NCI-H2029 (cell line): ENCODE results near the gene CES3.
"Not testable (repeated sequence)": the region's sequence is repeated elsewhere in the genome, so short reads cannot be mapped to it uniquely, and the experiment has no call there.

Experiments
- DNase-seq: peaks from one replicate; lab custom pipeline; 2025; lab: John Stamatoyannopoulos, UW

The CES3 gene

DNA sequence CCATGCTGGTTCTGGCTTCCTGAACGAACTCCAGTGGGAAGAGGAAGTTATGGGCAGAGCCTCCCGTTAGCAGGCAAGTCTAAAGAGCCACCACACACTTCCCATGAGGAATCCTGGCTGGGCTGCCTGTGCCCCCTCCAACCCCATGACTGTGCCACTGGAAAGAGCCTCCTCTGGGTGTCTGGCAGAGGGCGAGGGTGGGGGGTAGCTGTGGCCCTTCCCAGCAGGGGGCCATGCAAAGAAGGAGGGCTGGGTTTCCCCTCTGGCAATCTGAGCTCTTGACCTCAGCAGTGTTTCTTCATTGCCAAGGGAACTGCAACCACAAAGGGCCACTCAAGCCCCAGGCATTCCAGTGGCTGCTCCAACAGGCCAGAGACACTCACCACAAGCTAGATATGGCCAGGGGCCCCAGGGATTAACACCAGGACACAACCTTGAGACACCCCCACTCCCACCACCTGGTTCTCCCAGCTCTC, 34.1 kb upstream of the CES3 start:
- no peak for DNase-seq

DNA sequence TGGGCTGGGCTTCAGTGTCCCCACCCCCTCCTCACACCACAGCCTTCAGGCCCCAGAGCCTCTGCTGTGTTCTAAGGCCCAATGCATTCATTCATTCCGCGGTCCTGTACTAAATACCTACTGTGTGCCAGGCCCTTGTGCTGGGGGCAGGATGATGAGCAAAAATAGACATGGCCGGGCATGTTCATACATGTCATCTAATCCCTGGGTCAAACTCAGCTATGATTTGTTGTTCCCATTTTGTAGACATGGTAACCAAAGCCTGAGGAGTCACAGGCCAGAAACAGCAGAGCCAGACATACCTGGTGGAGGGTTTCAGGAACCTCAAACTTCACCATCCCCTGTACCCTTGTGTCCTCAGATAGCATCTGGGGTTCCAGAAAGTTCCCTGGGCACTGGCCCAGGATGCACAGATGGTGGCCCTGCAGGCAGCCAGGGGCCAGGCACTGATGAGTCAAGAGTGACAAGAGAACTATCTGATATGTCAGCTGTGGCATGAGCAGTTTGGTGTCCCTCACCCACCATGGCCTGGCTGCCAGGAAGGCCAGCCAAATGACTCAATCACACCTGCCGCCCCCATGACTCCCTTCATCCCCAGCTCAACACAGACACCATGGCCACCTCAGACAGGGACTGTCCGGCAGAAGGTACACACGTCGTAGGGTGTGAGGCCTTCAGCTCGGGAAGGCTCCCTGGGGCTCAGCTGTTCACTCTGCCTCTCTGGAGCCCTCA, 33.0 kb upstream of the CES3 start:
- DNase-seq: no peak

DNA sequence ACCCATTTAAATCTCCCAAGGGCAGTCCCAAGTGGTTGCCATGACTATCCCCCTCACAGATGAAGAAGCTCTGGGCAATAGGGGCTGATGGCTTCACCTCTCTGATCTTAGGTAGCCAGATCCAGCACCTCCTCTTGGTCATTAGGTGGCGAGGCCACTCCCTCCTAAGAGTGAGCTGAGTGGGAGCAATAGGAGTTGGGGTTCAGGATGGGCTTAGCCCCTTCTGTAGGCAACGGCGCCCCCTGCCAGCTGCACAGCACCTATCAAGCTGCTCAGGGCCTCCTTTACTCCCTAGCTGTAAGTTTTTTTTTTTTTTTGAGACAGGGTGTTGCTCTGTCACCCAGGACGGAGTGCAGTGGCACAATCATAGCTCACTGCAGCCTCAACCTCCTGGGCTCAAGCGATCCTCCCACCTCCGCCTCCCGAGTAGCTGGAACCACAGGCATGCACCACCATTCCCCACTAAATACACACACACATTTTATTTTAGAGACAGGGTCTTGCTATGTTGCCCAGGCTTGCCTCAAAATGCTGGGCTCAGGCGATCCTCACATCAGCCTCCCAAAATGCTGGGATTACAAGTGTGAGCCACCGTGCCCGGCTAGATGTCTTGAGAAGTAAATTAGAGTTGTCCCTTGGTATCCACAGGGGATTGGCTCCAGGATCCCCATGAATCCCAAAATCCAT, 32.2 kb upstream of the CES3 start:
- DNase-seq: no peak

DNA sequence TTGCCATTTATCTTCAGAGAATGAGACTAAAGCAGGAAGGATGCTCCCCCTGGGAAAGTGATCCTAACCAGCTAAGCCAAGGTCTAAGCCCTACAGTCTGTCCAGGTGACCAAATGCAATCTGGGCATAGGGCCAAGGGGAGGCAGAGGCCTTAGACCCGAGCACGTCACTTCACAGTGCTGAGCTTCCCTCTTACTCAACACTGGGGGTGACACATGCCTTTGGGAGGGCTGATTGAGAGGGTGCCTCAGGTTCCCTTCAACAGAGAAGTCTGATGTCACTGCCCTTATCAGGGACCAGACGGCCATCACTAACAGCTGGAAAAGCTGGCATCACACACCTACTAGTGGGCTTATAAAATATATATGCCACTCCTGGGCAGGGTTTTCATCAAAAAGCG, 30.9 kb upstream of the CES3 start:
- no peak for DNase-seq

DNA sequence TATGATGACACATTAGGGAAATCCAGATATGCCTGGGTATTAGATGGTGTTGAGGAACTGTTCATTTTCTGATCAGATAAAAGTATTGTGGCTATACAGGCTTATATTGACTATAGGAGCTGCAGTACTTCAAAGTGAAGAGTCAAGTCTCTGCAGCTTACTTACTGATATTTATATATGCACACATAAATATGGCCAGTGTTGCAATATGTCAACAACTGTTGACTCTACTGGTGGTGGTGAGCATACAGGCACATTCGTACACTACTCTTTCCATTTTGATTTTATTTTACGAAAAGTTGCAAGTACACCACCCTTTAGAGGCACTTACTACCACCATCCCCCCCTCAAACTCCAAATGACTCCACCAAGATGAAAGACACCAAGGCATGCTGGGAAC, 29.4 kb upstream of the CES3 start:
- DNase-seq: no peak

DNA sequence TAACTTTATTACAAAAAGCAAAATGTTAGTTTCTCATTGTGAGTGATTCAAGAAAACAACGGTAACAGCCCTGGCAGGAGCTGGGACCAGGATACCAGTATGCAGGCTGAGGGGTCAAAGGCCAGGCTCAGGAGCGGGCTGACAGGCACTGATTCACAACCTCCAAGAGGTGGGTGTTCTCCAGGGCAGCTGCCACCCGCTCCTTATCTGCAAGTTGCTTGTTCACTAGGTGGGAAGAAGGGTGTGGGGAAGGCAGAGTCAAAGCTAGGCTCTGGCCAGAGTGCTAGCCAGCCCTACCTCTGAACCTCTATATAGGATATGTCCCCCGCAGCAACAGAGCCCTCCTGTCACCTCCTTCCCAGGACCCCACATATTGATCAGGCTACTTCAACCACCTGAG, 29.0 kb upstream of the CES3 start:
- DNase-seq: no peak

DNA sequence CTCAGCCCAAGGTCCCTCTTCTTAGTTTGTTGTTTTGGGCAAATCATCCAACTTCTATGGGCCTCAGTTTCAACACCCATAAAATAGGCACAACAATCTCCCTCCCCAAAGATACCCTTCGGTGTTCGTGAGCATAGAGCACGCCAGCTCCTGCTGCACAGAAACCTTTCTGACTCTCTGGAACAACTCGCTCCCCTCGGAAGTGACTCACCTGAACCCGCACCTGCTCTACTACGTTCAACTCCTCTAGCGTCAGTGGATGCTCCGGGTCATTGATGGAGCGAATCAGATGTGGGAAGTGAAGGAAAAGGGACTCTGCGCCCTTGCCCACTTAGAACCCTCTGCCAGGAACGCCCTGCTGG, 27.3 kb upstream of the CES3 start:
- no peak for DNase-seq

DNA sequence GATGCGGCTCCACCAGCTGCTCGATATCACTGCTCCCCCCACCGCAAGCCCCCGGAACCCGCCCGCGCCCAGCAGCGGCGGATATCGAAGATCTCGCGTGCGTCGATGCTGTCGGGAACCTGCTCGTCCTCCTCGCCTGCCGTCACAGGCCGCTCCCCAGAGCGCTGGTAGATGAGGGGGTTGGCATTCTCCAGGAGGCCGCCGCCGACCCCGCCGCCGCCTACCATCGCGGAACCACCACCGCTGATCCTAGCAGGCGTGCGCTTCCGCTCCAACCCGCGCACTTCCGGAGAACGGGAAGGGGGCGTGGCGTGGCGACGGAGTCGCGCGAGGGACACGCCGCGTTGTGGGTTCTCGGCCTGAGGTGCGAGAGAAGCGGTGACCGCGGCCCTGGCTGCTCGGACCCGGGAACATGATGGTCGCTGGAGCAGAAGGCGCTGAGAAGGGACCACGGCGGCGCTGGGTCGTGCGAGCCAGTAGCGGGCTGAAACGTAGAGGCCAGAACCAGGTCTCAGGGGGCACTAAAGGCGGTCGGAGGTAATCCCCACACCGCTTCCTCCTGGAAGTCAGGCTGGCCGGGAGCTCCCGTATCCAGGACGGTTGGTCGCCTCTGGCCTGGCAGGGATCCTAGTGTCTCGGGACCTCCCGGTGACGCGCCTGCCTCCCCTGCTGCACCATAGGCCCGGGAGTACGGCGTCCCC, 26.8 kb upstream of the CES3 start, which contains the start of gene CIAO2B:
Gene CIAO2B (minus strand): TSS at position 265 of the 701 bp plus-strand sequence. CDS start 38 bp downstream, at position 227.
- peak; percentile 29 for DNase-seq

DNA sequence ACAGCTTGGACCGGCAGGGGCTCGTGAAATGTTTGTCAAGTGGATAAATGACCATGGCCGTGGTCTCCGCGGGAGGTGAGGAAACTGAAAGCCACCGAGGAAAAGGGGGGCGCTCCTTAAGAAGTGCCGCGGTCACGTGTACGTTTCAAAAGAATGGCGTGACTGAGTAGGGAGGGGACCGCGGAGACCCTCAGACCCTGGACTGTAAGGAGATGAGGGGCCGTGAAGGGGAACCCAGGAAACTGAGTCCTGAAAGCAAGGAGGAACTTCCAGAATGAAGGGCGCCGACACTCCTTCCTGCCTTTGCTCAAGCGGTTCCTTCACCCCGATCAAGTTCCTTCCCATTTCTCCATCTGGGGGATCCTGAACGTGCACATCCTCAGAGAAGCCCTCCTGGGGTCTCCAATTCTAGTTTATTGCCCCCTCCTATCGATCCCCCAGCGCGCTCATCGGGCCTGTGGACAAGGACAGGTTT, 26.2 kb upstream of the CES3 start:
- not testable (repeated sequence) for DNase-seq

DNA sequence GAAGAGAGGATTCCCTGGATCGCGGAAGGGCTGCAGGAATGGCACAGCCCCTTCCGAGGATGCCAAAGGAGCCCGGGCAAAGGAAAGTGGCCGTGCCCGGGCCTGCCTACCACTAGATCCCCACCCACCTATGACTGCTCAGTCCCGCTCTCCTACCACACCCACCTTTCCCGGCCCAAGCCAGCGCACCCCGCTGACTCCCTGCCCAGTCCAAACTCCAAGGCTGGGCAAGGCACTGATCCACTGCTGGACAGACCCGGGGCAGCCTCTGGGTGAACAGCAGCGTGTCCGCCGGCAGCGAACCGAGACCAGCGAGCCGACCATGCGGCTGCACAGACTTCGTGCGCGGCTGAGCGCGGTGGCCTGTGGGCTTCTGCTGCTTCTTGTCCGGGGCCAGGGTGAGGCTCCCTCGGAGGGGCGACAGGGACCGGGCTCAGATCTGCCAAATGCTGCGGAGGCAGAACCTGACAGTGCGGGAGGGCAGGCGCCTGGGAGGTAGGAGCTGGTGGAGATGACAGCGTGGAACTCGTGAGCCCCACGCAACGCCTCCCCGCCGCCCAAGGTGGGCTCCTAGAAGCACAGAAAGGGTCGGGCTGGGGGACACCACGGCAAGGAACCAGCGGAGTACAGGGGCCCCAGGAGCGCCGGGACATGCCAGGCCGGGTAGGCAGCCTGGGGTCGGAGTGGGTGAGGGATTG, 25.6 kb upstream of the CES3 start, which contains the start of gene CES2:
Gene CES2 (plus strand): TSS at position 203 of the 698 bp plus-strand sequence. CDS start 120 bp downstream, at position 323.
- no peak for DNase-seq

DNA sequence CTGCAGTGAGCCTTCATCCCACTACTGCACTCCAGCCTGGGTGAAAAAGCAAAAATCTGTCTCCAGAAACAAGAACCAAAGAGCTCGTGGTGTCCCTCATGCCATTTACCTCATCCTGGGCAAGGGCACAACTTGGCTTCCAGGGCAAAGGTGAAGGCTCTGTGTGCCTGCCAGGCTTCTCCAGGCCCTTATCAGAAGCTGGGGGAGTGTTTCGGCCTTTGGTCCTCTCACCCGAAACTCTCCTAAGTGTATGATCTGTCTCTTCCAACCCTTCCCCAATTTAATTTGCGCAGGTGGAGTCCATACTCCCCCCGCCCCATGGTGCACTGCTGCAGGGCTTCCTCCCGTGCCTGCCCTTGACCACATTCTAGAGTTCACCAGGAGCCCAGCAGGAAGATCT, 24.6 kb upstream of the CES3 start:
- no peak for DNase-seq

DNA sequence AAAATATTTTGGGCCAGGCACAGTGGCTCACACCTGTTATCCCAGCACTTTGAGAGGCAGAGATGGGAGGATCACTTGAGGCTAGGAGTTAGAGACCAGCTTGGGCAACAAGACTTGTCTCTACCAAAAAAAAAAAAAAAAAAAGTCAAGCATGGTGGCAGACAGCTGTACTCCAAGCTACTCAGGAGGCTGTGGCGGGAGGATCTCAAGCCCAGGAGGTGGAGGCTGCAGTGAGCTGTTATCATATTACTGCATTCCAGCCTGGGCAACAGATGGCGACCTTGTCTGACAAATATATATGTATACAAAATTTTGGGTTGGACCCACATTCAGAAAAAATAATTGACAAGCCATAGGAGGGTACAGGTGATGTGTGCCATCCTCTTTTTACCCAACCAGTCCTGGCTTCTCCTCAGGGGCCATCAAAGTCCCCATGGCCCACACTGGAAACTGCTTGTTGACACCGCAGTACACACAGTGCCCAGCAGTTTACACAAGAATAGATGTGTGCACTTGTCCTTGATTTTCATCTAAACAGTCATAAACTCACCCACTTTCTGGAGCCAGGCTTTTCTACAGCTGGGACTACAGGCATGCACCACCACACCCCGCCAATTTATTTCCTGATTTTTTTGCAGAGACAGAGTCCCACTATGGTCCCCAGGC, 24.0 kb upstream of the CES3 start:
- no peak for DNase-seq

DNA sequence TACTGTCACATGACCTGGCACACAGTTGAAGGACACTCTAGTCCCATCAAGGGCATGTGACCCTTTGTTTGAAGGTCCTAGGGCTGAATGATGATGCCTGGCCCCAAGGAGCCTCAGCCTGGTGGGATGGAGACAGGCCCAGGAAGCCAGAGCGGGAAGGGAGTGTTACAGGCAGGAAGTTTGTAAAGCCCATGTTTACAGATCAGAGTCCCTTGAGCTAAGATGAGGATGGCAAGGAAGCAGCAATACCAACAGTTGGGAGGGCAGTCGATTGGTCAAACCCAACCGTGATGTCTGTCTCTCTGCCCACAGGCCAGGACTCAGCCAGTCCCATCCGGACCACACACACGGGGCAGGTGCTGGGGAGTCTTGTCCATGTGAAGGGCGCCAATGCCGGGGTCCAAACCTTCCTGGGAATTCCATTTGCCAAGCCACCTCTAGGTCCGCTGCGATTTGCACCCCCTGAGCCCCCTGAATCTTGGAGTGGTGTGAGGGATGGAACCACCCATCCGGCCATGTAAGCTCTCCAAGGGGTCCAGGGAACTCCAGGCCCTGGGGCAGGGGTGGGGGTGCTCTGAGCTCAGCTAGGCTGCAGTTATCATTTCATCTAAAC, 23.2 kb upstream of the CES3 start:
- DNase-seq: no peak

DNA sequence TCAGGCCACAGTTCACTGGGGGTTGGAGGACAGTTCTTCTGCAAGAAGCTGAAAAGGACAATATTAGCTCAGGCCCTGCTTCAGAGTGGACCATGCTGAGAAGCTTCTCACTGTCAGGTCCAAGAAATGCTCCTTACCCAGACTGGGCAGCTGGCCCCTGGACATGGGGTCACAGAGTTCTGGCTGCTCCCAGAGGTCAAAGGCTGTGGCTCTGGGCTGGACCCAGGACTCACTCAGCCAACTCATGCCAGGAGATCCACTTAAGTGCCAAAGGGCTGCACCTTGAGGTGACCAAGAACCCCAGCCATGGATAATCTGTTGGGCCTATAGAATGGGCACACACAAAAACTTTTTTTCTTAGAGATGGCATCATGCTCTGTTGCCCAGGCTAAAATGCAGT, 21.7 kb upstream of the CES3 start:
- DNase-seq: no peak

DNA sequence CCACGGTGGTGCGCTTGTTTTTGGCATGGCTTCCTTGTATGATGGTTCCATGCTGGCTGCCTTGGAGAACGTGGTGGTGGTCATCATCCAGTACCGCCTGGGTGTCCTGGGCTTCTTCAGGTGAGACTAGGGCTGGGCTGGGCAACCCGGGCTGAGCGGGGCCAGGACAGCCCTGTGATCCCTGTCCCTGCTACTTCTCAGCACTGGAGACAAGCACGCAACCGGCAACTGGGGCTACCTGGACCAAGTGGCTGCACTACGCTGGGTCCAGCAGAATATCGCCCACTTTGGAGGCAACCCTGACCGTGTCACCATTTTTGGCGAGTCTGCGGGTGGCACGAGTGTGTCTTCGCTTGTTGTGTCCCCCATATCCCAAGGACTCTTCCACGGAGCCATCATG, 20.8 kb upstream of the CES3 start:
- DNase-seq: no peak

DNA sequence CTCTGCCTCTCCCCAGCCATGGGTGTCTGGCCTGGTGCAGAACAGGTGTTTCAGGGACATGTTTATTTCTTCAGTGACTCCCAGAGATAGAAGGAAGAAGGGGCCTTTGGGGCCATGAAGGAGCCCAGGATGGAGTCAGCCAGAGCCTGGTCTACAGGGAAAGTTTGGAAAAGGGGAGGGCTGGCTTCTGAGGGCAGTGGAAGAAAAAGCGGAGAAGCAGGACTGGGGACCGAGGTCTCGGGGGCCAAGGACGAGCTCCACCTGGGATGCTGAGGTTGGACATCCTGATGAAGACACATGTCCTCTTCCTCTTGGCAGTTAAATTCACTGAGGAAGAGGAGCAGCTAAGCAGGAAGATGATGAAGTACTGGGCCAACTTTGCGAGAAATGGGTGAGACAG, 18.1 kb upstream of the CES3 start:
- DNase-seq: no peak

DNA sequence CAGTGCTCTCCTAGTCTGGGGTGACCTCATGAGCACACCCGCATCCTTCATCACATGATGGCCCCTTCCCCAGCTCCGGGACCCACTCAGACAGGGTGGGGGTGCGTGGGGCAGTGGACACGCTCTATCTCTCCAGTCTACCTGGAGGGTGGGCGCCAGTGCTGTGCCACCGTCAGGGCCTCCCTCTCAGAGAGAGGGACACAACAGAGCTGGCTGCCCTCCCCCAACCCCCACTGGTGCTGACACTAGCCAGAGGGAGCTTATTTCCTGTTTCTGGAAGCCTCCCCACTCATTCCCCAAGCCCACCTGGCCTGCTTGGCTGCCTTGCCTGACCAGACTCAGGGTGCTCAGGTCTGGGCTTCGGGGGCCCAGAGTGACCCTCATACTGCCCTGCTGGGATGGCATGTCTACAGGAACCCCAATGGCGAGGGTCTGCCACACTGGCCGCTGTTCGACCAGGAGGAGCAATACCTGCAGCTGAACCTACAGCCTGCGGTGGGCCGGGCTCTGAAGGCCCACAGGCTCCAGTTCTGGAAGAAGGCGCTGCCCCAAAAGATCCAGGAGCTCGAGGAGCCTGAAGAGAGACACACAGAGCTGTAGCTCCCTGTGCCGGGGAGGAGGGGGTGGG, 17.5 kb upstream of the CES3 start:
- DNase-seq: no peak

DNA sequence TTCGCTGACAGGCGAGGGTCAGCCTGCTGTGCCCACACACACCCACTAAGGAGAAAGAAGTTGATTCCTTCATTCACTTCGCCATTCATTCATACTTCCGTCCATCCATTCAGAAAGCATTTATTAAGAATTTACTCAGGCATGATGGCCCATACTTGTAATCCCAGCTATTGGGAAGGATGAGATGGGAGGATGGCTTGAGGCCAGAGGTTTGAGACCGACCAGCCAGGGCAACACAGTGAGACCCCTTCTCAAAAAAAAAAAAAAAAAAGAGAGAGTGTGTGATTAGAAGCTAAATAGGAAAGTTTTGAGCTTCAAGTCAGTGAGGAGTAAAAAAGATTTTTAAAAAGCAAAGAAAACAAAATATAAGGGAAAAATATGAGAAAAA, 17.0 kb upstream of the CES3 start:
- DNase-seq: no peak

DNA sequence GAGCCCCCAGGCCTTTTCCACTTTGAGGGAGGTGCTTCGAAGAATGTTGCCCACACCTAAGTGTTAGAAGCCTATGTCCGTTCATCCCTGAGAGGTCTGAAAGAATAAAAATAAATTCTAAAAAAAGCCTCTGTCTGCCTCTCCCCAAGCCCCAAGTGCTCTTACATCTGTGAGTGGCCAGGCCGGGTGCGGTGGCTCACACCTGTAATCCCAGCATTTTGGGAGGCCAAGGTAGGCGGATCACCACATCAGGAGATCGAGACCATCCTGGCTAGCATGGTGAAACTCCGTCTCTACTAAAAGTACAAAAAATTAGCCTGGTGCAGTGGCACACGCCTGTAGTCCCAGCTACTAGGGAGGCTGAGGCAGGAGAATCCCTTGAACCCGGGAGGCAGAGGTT, 16.1 kb upstream of the CES3 start:
- DNase-seq: not testable (repeated sequence)

DNA sequence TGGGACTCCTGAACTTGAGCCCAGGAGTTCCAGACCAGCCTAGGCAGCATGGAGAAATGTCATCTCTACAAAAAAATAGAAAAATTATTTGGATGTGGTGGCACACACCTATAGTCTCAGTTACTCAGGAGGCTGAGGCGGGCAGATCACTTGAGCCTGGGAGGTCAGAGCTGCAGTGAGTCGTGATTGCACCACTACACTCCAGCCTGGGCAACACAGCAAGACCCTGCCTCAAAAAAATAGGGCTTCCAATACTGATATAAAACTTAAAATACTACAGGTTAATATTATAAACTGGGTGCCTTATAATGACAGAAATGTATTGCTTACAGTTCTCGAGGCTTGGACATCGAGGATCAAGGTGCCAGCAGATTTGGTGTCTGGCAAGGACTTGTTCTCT, 15.1 kb upstream of the CES3 start:
- DNase-seq: no peak

DNA sequence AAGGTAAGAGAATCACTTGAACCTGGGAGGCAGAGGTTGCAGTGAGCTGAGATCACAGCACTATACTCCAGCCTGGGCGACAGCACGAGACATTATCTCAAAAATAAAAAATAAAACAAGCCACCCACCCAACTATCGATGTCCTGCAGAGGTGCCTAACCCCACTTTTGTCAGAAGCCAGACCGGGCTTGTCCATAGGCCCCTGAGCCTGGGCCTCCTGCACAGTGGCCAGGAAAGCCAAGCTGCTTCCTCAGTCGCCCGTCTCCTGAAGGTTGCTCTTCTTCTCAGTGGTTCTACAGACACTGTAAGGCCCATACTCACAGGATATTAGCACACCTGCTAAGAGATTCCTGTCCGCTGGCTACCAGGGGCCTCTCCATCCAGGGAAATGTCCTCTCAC, 14.5 kb upstream of the CES3 start:
- DNase-seq: no peak
